ENCODE measurements around the gene LNPEP. TPM values are rescaled to one million over a fixed set of nuclear protein-coding genes. Genes with fewer than 3 reads are reported as not detected.
A peak's percentile ranks its signal among the peaks of the same experiment; 100 is the strongest.

Gene LNPEP
- total RNA-seq, 4 donors from 2014 or later, result 7.2 to 40.5 (median 34.8) TPM

- peak; percentile 51 for DNase-seq
- in situ Hi-C loops (cut with MboI; ENCODE audit: low pct_ligation_motif_present in 1 of 4, low pct_unique_long_range_greater_than_20kb in 1 of 4, low sequenced_read_pairs in 3 of 4) (no loop called here), intact Hi-C loops (cut with DNase I; ENCODE audit: low total_unique reads) (no loop called here)
- Histone ChIP-seq H3K27ac (peak overlapping the region; percentile 97 to 99 (median 98)), H3K36me3 (no peaks in the 10 kb centered on the region), H3K4me3 (peak overlapping the region; percentile 81 to 90 (median 88)), H3K27me3 (no peaks in the 10 kb centered on the region), H3K4me1 (peaks cover 14 to 51% (median 25%) of the 10 kb centered on the region in 4 donors), H3K9me3 (no peaks in the 10 kb centered on the region)
- WGBS, 2 donors (ENCODE audit: low coverage in 1 of 2), result 0 to 1% methylated on average over 3 to 17 of the region's 27 CpGs
- TF ChIP-seq POLR2A (IDR thresholded peaks at IDR 0.05) (peak; percentile 17), CTCF (IDR thresholded peaks at IDR 0.05) (no peak), POLR2AphosphoS5 (IDR thresholded peaks at IDR 0.05) (peak in 2 of 3 donors; percentile 22 to 28), EP300 (IDR thresholded peaks at IDR 0.05; ENCODE audit: low read depth) (no peak)
Observed at GRCh38 chr5:96936431-96937320, 796 bp downstream of the LNPEP start.

GRCh38 chr5:96940586-96940985 lies 4.7 kb downstream of the LNPEP start:
- DNase-seq, result no peak
- in situ Hi-C loops (cut with MboI; ENCODE audit: low pct_ligation_motif_present in 1 of 4, low pct_unique_long_range_greater_than_20kb in 1 of 4, low sequenced_read_pairs in 3 of 4) (no loop called here), intact Hi-C loops (cut with DNase I; ENCODE audit: low total_unique reads) (no loop called here)
- Histone ChIP-seq H3K27me3 (no peaks in the 10 kb centered on the region), H3K4me3 (no peak overlapping the region), H3K36me3 (no peaks in the 10 kb centered on the region), H3K4me1 (peaks cover 6 to 29% (median 14%) of the 10 kb centered on the region in 4 donors), H3K9me3 (no peaks in the 10 kb centered on the region), H3K27ac (no peak overlapping the region)
- WGBS, 2 donors (ENCODE audit: low coverage in 1 of 2), result 91 to 94% methylated on average over 3 of the region's 3 CpGs
- TF ChIP-seq CTCF (IDR thresholded peaks at IDR 0.05) (no peak), POLR2AphosphoS5 (IDR thresholded peaks at IDR 0.05) (no peak), EP300 (IDR thresholded peaks at IDR 0.05; ENCODE audit: low read depth) (no peak), POLR2A (IDR thresholded peaks at IDR 0.05) (no peak)

GRCh38 chr5:96941140-96941539 lies 5.3 kb downstream of the LNPEP start:
- no peaks in the 10 kb centered on the region for H3K36me3 ChIP-seq
- WGBS, 2 donors (ENCODE audit: low coverage in 1 of 2), result 60 to 87% methylated on average over 2 to 4 of the region's 4 CpGs
- H3K27me3 ChIP-seq, result no peaks in the 10 kb centered on the region
- intact Hi-C loops (cut with DNase I; ENCODE audit: low total_unique reads) (no loop called here), in situ Hi-C loops (cut with MboI; ENCODE audit: low pct_ligation_motif_present in 1 of 4, low pct_unique_long_range_greater_than_20kb in 1 of 4, low sequenced_read_pairs in 3 of 4) (no loop called here)
- H3K9me3 ChIP-seq, result no peaks in the 10 kb centered on the region
- DNase-seq, result no peak
- H3K4me3 ChIP-seq, result no peak overlapping the region
- TF ChIP-seq EP300 (IDR thresholded peaks at IDR 0.05; ENCODE audit: low read depth) (no peak), POLR2A (IDR thresholded peaks at IDR 0.05) (no peak), POLR2AphosphoS5 (IDR thresholded peaks at IDR 0.05) (no peak), CTCF (IDR thresholded peaks at IDR 0.05) (no peak)
- no peak overlapping the region for H3K27ac ChIP-seq
- peaks cover 6 to 34% (median 14%) of the 10 kb centered on the region in 4 donors for H3K4me1 ChIP-seq

- no peak overlapping the region for H3K27ac ChIP-seq
- H3K27me3 ChIP-seq, result no peaks in the 10 kb centered on the region
- intact Hi-C loops (cut with DNase I; ENCODE audit: low total_unique reads) (no loop called here), in situ Hi-C loops (cut with MboI; ENCODE audit: low pct_ligation_motif_present in 1 of 4, low pct_unique_long_range_greater_than_20kb in 1 of 4, low sequenced_read_pairs in 3 of 4) (no loop called here)
- WGBS, 2 donors (ENCODE audit: low coverage in 1 of 2), result 93 to 97% methylated on average over 6 to 9 of the region's 9 CpGs
- DNase-seq, result no peak
- H3K4me1 ChIP-seq, result peaks cover 6 to 31% (median 13%) of the 10 kb centered on the region in 4 donors
- no peaks in the 10 kb centered on the region for H3K36me3 ChIP-seq
- H3K9me3 ChIP-seq, result no peaks in the 10 kb centered on the region
- no peak for TF ChIP-seq POLR2A (IDR thresholded peaks at IDR 0.05)
- no peak for TF ChIP-seq POLR2AphosphoS5 (IDR thresholded peaks at IDR 0.05)
- TF ChIP-seq EP300 (IDR thresholded peaks at IDR 0.05; ENCODE audit: low read depth), result no peak
- no peak for TF ChIP-seq CTCF (IDR thresholded peaks at IDR 0.05)
- H3K4me3 ChIP-seq, result no peak overlapping the region
Observed at GRCh38 chr5:96942078-96942477, 6.2 kb downstream of the LNPEP start.
